Mesendoderm (in vitro differentiated cells): Measurements from ENCODE around the gene MAP2K1.
"Not testable (repeated sequence)": the region's sequence is repeated elsewhere in the genome, so short reads cannot be mapped to it uniquely, and the experiment has no call there.

ENCODE experiments used
- DNase-seq: peaks from one replicate; pipeline ENCODE4 v3.0.0; 2013
- H2AK5ac ChIP-seq: 2 replicates; pipeline ENCODE4 v1.6.1; 2013; ENCODE audit warnings: low read length, inconsistent platforms
- H2BK120ac ChIP-seq: 2 replicates; pipeline ENCODE4 v1.6.1; 2013; ENCODE audit warnings: low read depth, mild to moderate bottlenecking, low read length, moderate library complexity, mixed read lengths
- H2BK15ac ChIP-seq: replicated peaks from 2 replicates; pipeline ENCODE4 v1.6.1; 2013; ENCODE audit warnings: low read depth, mild to moderate bottlenecking, moderate library complexity
- H2BK5ac ChIP-seq: 2 replicates; pipeline ENCODE4 v1.6.1; 2013; ENCODE audit warnings: low read length, inconsistent platforms
- H3K18ac ChIP-seq: 2 replicates; pipeline ENCODE4 v1.6.1; 2013; ENCODE audit warnings: mild to moderate bottlenecking, low read length, mixed read lengths
- H3K23ac ChIP-seq: one replicate; pipeline ENCODE4 v1.6.1; 2013; ENCODE audit warnings: low read length
- H3K27ac ChIP-seq: 2 replicates; pipeline ENCODE4 v1.5.1; 2013; ENCODE audit warnings: low read depth, mild to moderate bottlenecking, inconsistent platforms, low read length, moderate library complexity
- H3K27me3 ChIP-seq: 2 replicates; pipeline ENCODE4 v1.6.1; 2013; ENCODE audit warnings: low read length, control low read depth, mild to moderate bottlenecking, inconsistent platforms; ENCODE audit not compliant: insufficient read depth, poor library complexity
- H3K36me3 ChIP-seq: 2 replicates; pipeline ENCODE4 v1.6.1; 2013; ENCODE audit warnings: low read length, inconsistent platforms; ENCODE audit not compliant: control insufficient read depth, insufficient read depth
- H3K4ac ChIP-seq: one replicate; pipeline ENCODE4 v1.6.1; 2013; ENCODE audit warnings: low read depth, mild to moderate bottlenecking, low read length, moderate library complexity
- H3K4me1 ChIP-seq: 2 replicates; pipeline ENCODE4 v1.6.1; 2013; ENCODE audit warnings: low read depth, low read length, inconsistent platforms; ENCODE audit not compliant: control insufficient read depth
- H3K4me2 ChIP-seq: 2 replicates; pipeline ENCODE4 v1.6.1; 2013; ENCODE audit warnings: low read length
- H3K4me3 ChIP-seq: 2 replicates; pipeline ENCODE4 v1.5.1; 2013; ENCODE audit warnings: mild to moderate bottlenecking, low read length
- H3K56ac ChIP-seq: one replicate; pipeline ENCODE4 v1.6.1; 2013; ENCODE audit warnings: low read length
- H3K79me1 ChIP-seq: 2 replicates; pipeline ENCODE4 v1.6.1; 2013; ENCODE audit warnings: low read length, inconsistent platforms
- H3K79me2 ChIP-seq: 2 replicates; pipeline ENCODE4 v1.6.1; 2013; ENCODE audit warnings: mild to moderate bottlenecking, low read length; ENCODE audit not compliant: control insufficient read depth, insufficient read depth
- H3K9ac ChIP-seq: 2 replicates; pipeline ENCODE4 v1.6.1; 2013; ENCODE audit warnings: low read length, inconsistent platforms
- H4K5ac ChIP-seq: one replicate; pipeline ENCODE4 v1.6.1; 2013; ENCODE audit warnings: low read length
- H4K8ac ChIP-seq: one replicate; pipeline ENCODE4 v1.6.1; 2013; ENCODE audit warnings: low read depth, mild to moderate bottlenecking, control low read depth, low read length, moderate library complexity
- WGBS: extraction: QIAGEN DNeasy Blood & Tissue Kit; methylation state at CpG from one replicate; pipeline ENCODE4 v1.1.7; 2013; ENCODE audit warnings: low lambda C conversion rate, missing lambda C conversion rate; ENCODE audit not compliant: insufficient coverage; ENCODE audit errors: extremely low coverage; 5-methylcytosine and 5-hydroxymethylcytosine counted together

Gene MAP2K1

DNA sequence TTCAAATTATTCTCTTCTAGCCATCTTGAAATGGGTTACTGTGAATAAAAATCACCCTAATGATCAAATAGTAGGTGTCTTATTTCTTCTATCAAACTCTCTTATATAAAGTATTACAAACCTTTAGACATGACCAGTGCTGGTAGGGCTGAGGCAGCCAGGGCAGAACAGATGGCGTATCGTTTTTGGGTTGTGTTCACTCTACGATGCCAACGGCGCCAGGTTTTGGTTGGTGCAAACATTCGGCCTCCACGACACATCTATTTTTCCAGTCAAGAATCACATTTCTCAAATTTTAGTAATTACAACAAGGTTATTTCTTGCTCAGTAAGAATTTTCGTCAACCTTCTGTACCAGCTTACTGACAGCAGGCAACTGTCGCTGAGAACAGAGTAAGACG lies 115.8 kb downstream of the MAP2K1 start:
- Histone ChIP-seq H3K23ac (no peak overlapping the region), H3K27ac (no peak overlapping the region), H3K79me1 (peaks cover 6% of the 10 kb centered on the region), H2BK5ac (no peak overlapping the region), H3K79me2 (peaks cover 46% of the 10 kb centered on the region), H3K18ac (no peak overlapping the region), H3K4me1 (peaks cover 3% of the 10 kb centered on the region), H3K4me2 (peak overlapping the region; percentile 71), H2AK5ac (no peak overlapping the region), H3K9ac (peak overlapping the region; percentile 96), H3K4me3 (peak overlapping the region; percentile 99), H3K36me3 (peaks cover 10% of the 10 kb centered on the region), H2BK120ac (no peak overlapping the region), H2BK15ac (no peak overlapping the region), H3K27me3 (no peaks in the 10 kb centered on the region), H3K4ac (no peak overlapping the region), H4K5ac (no peak overlapping the region), H4K8ac (no peak overlapping the region), H3K56ac (peak overlapping the region; percentile 99)
- WGBS: no CpG with 5 or more reads among the region's 10 CpGs
- no peak for DNase-seq

DNA sequence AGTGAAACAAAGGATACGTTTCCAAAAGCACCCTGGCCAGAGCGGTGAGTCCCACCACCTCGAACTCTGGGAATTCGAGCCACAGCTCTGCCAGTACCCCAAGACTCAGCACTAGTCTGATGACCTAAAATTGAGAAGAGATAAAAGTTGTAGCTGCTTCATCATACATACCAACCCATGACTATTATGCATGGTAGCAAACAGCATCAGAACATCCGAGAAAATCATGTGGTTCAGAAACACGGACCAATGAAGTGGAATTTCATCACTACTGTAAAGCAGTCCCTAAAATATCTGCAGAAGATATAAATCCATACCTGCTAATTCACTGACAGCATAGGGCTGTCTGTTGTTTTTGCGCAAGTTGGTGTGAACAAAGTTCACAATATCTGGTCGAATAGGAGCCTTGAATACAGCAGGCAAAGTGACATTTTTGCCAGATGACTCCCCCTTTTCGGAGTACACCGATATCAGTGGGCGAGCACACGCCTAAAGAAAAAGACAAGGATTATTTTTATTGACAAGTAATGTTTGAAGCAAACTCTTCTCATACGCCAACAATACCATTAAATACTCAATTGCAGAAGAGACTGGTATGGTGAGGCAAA lies 116.4 kb downstream of the MAP2K1 start:
- H4K5ac ChIP-seq, H3K4me1 ChIP-seq, H2BK15ac ChIP-seq, H3K79me1 ChIP-seq, H2AK5ac ChIP-seq, H4K8ac ChIP-seq, H3K36me3 ChIP-seq, H3K18ac ChIP-seq, DNase-seq, H3K4ac ChIP-seq, H2BK120ac ChIP-seq, H3K27ac ChIP-seq, H2BK5ac ChIP-seq, H3K23ac ChIP-seq, H3K27me3 ChIP-seq: not testable (repeated sequence)
- Histone ChIP-seq H3K79me2 (peaks cover 46% of the 10 kb centered on the region), H3K4me3 (peak overlapping the region; percentile 99), H3K4me2 (peak overlapping the region; percentile 71), H3K9ac (peak overlapping the region; percentile 96), H3K56ac (peak overlapping the region; percentile 99)
- no CpG with 5 or more reads among the region's 13 CpGs for WGBS

- Histone ChIP-seq H3K27me3 (no peaks in the 10 kb centered on the region), H3K23ac (no peak overlapping the region), H3K9ac (peak overlapping the region; percentile 96), H2BK5ac (peak overlapping the region; percentile 98), H3K27ac (peak overlapping the region; percentile 80), H3K4ac (peak overlapping the region; percentile 95), H4K5ac (no peak overlapping the region), H3K18ac (peak overlapping the region; percentile 65), H2BK120ac (no peak overlapping the region), H3K79me2 (peaks cover 46% of the 10 kb centered on the region), H2BK15ac (no peak overlapping the region), H3K4me1 (peaks cover 3% of the 10 kb centered on the region), H3K36me3 (peaks cover 4% of the 10 kb centered on the region), H4K8ac (no peak overlapping the region), H3K4me3 (peak overlapping the region; percentile 99), H3K79me1 (peaks cover 6% of the 10 kb centered on the region), H3K56ac (peak overlapping the region; percentile 99), H2AK5ac (peak overlapping the region; percentile 96), H3K4me2 (peak overlapping the region; percentile 71)
- no CpG with 5 or more reads among the region's 12 CpGs for whole genome bisulfite sequencing
- no peak for DNase-seq
Observed at GRCh38 chr15:66503780-66504562, 117.3 kb downstream of the MAP2K1 start.

DNA sequence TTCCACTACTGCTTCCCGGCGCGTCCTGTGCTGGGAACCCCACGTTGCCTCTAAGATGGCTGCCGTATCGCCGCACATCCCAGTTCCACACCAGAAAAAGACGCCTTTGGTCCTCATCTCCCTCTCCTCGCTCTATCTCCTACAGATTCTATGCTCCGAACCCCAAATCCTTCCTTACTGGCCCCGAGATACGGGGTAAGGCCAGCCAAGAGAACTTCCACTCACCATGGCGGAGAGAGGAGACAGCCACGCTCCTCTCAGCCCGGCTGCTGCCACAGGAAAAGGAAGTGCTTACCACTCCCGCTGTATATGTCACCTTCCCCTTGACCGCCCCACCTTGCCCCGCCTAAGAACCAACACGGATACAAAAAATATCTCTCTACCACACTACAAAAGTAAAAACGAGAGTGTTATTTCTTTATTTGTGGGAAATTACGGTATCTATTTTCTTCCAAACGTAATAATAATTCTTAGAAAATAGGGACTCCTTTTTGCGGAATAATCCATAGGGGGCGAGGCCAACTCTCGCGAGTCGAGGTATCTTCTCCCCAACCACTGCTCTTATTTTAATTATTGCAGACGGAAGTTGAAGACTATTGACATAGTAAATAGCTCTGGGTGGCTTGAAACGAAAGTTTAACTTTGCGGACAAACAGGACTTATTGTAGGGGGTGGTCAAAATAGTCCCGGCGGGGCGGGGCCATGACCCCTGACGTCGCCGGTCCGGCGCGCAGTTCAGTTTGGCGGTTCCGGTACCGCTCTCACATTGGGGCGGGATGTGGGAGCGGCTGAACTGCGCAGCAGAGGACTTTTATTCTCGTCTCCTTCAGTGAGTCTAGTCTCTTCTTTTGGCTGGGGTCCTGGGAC lies 118.1 kb downstream of the MAP2K1 start, which contains the start of the genes RPL4 and ZWILCH:
RPL4 (minus strand) TSS at position 293 of the 867 bp plus-strand sequence; CDS start at position 228, 65 bp downstream.
ZWILCH (plus strand) TSS at position 764 of the 867 bp plus-strand sequence; CDS start at position 777, 13 bp downstream.
- no peaks in the 10 kb centered on the region for H3K27me3 ChIP-seq
- H3K4ac ChIP-seq: peak within 1 kb of the TSS; percentile 95
- peak within 1 kb of the TSS; percentile 89 for H3K4me2 ChIP-seq
- H3K27ac ChIP-seq: peak within 1 kb of the TSS; percentile 80
- H3K56ac ChIP-seq: peak within 1 kb of the TSS; percentile 99
- H3K36me3 ChIP-seq: peaks cover 4% of the 10 kb centered on the region
- H3K79me1 ChIP-seq: peaks cover 6% of the 10 kb centered on the region
- peak within 1 kb of the TSS; percentile 91 for H3K18ac ChIP-seq
- peak; percentile 93 for DNase-seq
- H3K4me1 ChIP-seq: peaks cover 3% of the 10 kb centered on the region
- no peak within 1 kb of the TSS for H4K5ac ChIP-seq
- H2BK120ac ChIP-seq: no peak within 1 kb of the TSS
- no CpG with 5 or more reads among the region's 46 CpGs for WGBS
- H4K8ac ChIP-seq: no peak within 1 kb of the TSS
- peak within 1 kb of the TSS; percentile 20 for H3K23ac ChIP-seq
- peak within 1 kb of the TSS; percentile 98 for H2BK5ac ChIP-seq
- H2BK15ac ChIP-seq: no peak within 1 kb of the TSS
- H3K79me2 ChIP-seq: peaks cover 46% of the 10 kb centered on the region
- H3K9ac ChIP-seq: peak within 1 kb of the TSS; percentile 96
- H2AK5ac ChIP-seq: peak within 1 kb of the TSS; percentile 96
- H3K4me3 ChIP-seq: peak within 1 kb of the TSS; percentile 99

- Histone ChIP-seq H3K9ac (peak overlapping the region; percentile 96), H3K18ac (peak overlapping the region; percentile 91), H3K4me3 (peak overlapping the region; percentile 99), H3K4me2 (peak overlapping the region; percentile 89), H2BK120ac (no peak overlapping the region), H3K56ac (peak overlapping the region; percentile 99), H4K5ac (no peak overlapping the region), H3K4ac (peak overlapping the region; percentile 84), H3K27me3 (no peaks in the 10 kb centered on the region), H3K79me2 (peaks cover 46% of the 10 kb centered on the region), H4K8ac (no peak overlapping the region), H3K36me3 (peaks cover 4% of the 10 kb centered on the region), H3K4me1 (peaks cover 3% of the 10 kb centered on the region), H2AK5ac (peak overlapping the region; percentile 75), H3K23ac (peak overlapping the region; percentile 20), H2BK15ac (no peak overlapping the region), H3K79me1 (peaks cover 6% of the 10 kb centered on the region), H3K27ac (peak overlapping the region; percentile 71), H2BK5ac (peak overlapping the region; percentile 39)
- no peak for DNase-seq
- no CpG with 5 or more reads among the region's 13 CpGs for WGBS
Observed at GRCh38 chr15:66505430-66505811, 118.7 kb downstream of the MAP2K1 start.
